ENCODE data around the gene KCNIP1. TPM values are rescaled to one million over a fixed set of nuclear protein-coding genes. Genes with fewer than 3 reads are reported as not detected.

The KCNIP1 gene
- polyA plus RNA-seq, 1 donor from 2014 or later, result 13.8 TPM

DNA sequence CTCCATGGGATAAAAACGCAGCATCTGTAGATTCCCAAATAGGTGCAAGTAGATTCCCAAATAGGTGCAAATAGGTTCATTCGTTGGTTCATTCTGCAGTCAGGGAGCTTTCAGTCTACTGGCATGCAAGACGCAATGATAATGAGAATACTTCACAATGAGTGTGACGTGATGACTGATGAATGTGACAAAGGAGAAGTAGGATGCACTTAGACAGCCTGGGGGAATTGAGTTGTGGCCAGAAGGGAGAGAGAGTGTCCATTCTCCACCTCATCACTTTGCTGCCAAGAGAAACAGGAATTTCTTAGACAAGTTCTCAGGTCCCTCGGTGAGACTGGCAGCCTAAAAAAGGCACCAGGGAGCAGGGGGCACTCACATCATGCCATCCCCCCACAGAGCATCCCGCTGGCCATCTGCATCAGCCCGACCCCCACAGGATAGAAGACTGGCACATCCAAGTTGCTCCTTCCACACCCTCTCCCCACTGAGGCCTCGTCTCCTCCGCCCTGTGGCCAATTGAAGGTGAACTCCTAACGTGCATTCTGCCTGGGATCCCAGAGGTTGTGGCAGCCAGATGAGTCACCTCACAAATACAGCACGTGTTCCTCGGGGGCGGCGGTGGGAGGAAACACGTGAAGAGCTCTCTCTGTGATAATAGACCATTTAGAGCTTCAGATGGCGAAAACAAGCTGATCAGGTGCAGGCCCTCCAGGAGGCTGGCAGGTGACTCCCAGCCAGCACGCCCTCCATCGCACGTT lies 19.9 kb upstream of the KCNIP1 start:
- H2AFZ ChIP-seq (ENCODE audit: low read depth, low read length), result no peak overlapping the region
- no peak overlapping the region for H3K9ac ChIP-seq (ENCODE audit: low read length)
- H3K9me2 ChIP-seq (ENCODE audit: insufficient read depth, low read length), result no peaks in the 10 kb centered on the region
- no peaks in the 10 kb centered on the region for H3K79me2 ChIP-seq (replicated peaks; ENCODE audit: insufficient read depth, low read length)
- H3K36me3 ChIP-seq (ENCODE audit: insufficient read depth, low read length), result no peaks in the 10 kb centered on the region
- no peaks in the 10 kb centered on the region for H3K27me3 ChIP-seq (ENCODE audit: insufficient read depth, low read depth, low read length)
- H3K4me2 ChIP-seq (ENCODE audit: low read length), result no peak overlapping the region
- H4K20me1 ChIP-seq (ENCODE audit: insufficient read depth), result no peaks in the 10 kb centered on the region
- no peak overlapping the region for H3K4me3 ChIP-seq (ENCODE audit: low read length)
- H3F3A ChIP-seq (ENCODE audit: insufficient read depth, low read length, poor library complexity, severe bottlenecking), result no peaks in the 10 kb centered on the region
- H3K9me3 ChIP-seq (ENCODE audit: low read length), result no peaks in the 10 kb centered on the region
- TF ChIP-seq, protein P1, sequence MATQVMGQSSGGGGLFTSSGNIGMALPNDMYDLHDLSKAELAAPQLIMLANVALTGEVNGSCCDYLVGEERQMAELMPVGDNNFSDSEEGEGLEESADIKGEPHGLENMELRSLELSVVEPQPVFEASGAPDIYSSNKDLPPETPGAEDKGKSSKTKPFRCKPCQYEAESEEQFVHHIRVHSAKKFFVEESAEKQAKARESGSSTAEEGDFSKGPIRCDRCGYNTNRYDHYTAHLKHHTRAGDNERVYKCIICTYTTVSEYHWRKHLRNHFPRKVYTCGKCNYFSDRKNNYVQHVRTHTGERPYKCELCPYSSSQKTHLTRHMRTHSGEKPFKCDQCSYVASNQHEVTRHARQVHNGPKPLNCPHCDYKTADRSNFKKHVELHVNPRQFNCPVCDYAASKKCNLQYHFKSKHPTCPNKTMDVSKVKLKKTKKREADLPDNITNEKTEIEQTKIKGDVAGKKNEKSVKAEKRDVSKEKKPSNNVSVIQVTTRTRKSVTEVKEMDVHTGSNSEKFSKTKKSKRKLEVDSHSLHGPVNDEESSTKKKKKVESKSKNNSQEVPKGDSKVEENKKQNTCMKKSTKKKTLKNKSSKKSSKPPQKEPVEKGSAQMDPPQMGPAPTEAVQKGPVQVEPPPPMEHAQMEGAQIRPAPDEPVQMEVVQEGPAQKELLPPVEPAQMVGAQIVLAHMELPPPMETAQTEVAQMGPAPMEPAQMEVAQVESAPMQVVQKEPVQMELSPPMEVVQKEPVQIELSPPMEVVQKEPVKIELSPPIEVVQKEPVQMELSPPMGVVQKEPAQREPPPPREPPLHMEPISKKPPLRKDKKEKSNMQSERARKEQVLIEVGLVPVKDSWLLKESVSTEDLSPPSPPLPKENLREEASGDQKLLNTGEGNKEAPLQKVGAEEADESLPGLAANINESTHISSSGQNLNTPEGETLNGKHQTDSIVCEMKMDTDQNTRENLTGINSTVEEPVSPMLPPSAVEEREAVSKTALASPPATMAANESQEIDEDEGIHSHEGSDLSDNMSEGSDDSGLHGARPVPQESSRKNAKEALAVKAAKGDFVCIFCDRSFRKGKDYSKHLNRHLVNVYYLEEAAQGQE (IDR thresholded peaks at IDR 0.05; ENCODE audit: borderline replicate concordance), result no peak
- TF ChIP-seq, protein P2, sequence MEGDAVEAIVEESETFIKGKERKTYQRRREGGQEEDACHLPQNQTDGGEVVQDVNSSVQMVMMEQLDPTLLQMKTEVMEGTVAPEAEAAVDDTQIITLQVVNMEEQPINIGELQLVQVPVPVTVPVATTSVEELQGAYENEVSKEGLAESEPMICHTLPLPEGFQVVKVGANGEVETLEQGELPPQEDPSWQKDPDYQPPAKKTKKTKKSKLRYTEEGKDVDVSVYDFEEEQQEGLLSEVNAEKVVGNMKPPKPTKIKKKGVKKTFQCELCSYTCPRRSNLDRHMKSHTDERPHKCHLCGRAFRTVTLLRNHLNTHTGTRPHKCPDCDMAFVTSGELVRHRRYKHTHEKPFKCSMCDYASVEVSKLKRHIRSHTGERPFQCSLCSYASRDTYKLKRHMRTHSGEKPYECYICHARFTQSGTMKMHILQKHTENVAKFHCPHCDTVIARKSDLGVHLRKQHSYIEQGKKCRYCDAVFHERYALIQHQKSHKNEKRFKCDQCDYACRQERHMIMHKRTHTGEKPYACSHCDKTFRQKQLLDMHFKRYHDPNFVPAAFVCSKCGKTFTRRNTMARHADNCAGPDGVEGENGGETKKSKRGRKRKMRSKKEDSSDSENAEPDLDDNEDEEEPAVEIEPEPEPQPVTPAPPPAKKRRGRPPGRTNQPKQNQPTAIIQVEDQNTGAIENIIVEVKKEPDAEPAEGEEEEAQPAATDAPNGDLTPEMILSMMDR (IDR thresholded peaks at IDR 0.05; ENCODE audit: poor library complexity, severe bottlenecking), result no peak
- TF ChIP-seq EZH2 (IDR thresholded peaks at IDR 0.05; ENCODE audit: borderline replicate concordance, insufficient read depth, low read length, poor library complexity, severe bottlenecking) (no peak), TAF1 (IDR thresholded peaks at IDR 0.05; ENCODE audit: low read depth) (no peak), EP300 (conservative IDR thresholded peaks at IDR 0.05; ENCODE audit: poor library complexity, severe bottlenecking) (no peak), POLR2AphosphoS5 (IDR thresholded peaks at IDR 0.05) (no peak)
- H3K27ac ChIP-seq (ENCODE audit: low read length), result no peak overlapping the region

DNA sequence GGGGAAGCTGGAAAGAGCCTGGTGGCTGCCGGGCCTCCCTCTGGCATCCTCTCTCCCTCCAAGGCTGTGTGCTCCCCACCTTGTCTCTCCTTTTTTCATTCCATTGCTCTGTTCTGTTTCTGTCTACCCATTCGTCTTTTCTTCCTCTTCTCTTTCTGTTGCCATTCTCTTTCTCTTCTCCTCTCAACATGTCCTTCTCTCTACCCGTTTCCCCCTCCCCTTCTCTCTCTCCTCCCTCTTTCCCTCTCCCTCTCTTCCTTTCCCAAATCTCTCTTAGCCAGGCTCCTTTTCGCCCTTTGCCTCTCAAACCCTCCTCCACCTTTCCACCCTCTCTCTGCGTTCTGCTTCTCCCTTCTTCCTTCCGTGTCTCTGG lies 19.4 kb upstream of the KCNIP1 start:
- TF ChIP-seq, protein P1 (IDR thresholded peaks at IDR 0.05; ENCODE audit: borderline replicate concordance), result no peak
- TF ChIP-seq EZH2 (IDR thresholded peaks at IDR 0.05; ENCODE audit: borderline replicate concordance, insufficient read depth, low read length, poor library complexity, severe bottlenecking) (no peak), POLR2AphosphoS5 (IDR thresholded peaks at IDR 0.05) (no peak), TAF1 (IDR thresholded peaks at IDR 0.05; ENCODE audit: low read depth) (no peak), RAD21 (conservative IDR thresholded peaks at IDR 0.05) (no peak), EP300 (conservative IDR thresholded peaks at IDR 0.05; ENCODE audit: poor library complexity, severe bottlenecking) (no peak), SMC3 (conservative IDR thresholded peaks at IDR 0.05; ENCODE audit: poor library complexity) (no peak), MXI1 (conservative IDR thresholded peaks at IDR 0.05; ENCODE audit: poor library complexity, severe bottlenecking) (no peak)
- TF ChIP-seq, protein P2 (IDR thresholded peaks at IDR 0.05; ENCODE audit: poor library complexity, severe bottlenecking), result no peak
- no peaks in the 10 kb centered on the region for H4K20me1 ChIP-seq (ENCODE audit: insufficient read depth)
- H3K9me3 ChIP-seq (ENCODE audit: low read length), result no peaks in the 10 kb centered on the region
- no peak overlapping the region for H3K27ac ChIP-seq (ENCODE audit: low read length)
- H3K4me2 ChIP-seq (ENCODE audit: low read length), result no peak overlapping the region
- no peaks in the 10 kb centered on the region for H3K9me2 ChIP-seq (ENCODE audit: insufficient read depth, low read length)
- no peaks in the 10 kb centered on the region for H3K36me3 ChIP-seq (ENCODE audit: insufficient read depth, low read length)
- H3K4me3 ChIP-seq (ENCODE audit: low read length), result no peak overlapping the region
- no peaks in the 10 kb centered on the region for H3K79me2 ChIP-seq (replicated peaks; ENCODE audit: insufficient read depth, low read length)
- H3F3A ChIP-seq (ENCODE audit: insufficient read depth, low read length, poor library complexity, severe bottlenecking), result no peaks in the 10 kb centered on the region
- no peak overlapping the region for H3K9ac ChIP-seq (ENCODE audit: low read length)
- no peaks in the 10 kb centered on the region for H3K27me3 ChIP-seq (ENCODE audit: insufficient read depth, low read depth, low read length)
- no peak overlapping the region for H2AFZ ChIP-seq (ENCODE audit: low read depth, low read length)
